HG02840 (cell line): Measurements from ENCODE around the gene KCNT1.

Experiments
- ATAC-seq: cut with Tn5 transposase; IDR thresholded peaks from one replicate; pipeline ENCODE4 v1.9.1; 2021; ENCODE audit warnings: mild to moderate bottlenecking, moderate library complexity, moderate number of reproducible peaks; ENCODE audit not compliant: unreplicated experiment, low FRiP score

Gene KCNT1

GRCh38 chr9:135833864-135834263 is 131.9 kb downstream of the KCNT1 start:
- no peak for ATAC-seq

DNA sequence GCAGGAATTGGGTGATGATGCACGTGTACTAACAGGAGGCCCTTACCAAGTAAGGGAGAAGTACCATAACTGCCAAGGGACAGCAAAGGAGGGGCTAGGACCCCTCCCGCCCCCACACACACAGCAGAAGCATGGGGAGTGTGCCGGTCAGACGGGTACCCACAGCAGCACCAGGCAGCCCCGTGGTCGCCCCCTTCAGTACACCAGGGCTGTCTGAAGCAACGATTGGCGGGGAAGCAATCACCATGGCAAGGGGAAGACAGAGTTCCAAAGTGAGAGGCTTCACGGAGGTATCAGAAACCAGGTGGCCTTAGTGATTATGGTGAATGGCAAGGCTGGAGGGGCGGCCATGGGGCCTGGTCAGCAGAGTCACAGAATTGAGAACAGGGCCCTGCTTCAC is 133.1 kb downstream of the KCNT1 start:
- ATAC-seq, result no peak

- no peak for ATAC-seq
These were observed 137.5 kb downstream of the KCNT1 start for GRCh38 chr9:135839516-135839915.

- ATAC-seq, result no peak
These were observed 138.1 kb downstream of the KCNT1 start for GRCh38 chr9:135840107-135840506.

DNA sequence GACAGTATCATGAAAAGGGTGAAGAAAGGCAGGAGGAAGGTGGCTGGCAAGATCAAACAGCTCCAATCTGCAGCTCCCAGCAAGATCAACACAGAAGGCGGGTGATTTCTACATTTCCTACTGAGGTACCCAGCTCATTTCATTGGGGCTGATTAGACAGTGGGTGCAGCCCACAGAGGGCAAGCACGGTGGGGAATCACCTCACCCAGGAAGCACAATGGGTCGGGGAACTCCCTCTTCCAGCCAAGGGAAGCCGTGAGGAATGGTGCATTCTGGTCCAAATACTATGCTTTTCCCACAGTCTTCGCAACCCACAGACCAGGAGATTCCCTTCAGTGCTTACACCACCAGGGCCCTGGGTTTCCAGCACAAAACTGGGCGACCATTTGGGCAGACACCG is 138.6 kb downstream of the KCNT1 start:
- no peak for ATAC-seq
